Fibroblast of pulmonary artery (primary cell): Measurements from ENCODE around the gene PRXL2A.

ENCODE experiments used
- DNase-seq: peaks from one replicate; pipeline ENCODE4 v3.0.0-alpha.2; 2010; ENCODE audit warnings: low read depth
- H3K4me3 ChIP-seq: replicated peaks from 2 replicates; pipeline ENCODE4 v1.5.1; 2011; ENCODE audit warnings: low read depth, mild to moderate bottlenecking, control low read depth, low read length, moderate library complexity
- TF ChIP-seq, protein P1 (sequence below): IDR thresholded peaks from 2 replicates; pipeline ENCODE4 v1.5.1; 2011; ENCODE audit warnings: mild to moderate bottlenecking, control low read depth, low read length, inconsistent platforms; ENCODE audit errors: missing control alignments

PRXL2A gene

DNA sequence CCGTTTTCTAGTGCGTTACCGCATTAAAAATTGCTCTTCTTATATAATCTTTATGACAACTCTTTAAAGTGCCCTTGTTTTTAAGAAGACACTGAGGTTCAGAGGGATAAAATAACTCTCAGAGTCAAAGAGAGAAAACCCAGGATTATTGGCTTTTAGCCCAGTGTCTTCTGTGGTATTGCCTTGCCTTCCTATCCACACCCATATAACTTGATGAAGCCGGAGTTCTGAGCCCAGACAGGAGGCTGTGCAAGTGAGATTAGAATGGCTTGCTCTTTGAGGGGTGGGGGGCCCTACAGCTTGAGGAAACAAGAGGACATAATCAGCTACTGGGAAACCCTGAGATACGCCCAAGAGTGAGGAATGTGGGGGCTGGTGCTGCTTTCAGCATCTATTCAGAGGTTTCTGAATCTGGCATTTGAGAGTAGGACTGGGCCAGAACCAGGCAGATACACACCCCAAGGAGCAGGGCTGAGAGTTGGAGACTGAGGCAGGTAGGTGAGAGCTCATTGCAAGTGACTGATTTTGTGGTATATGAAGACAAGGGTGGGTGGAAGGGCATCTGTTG, 2.3 kb downstream of the PRXL2A start:
- no peak overlapping the region for H3K4me3 ChIP-seq
- TF ChIP-seq, protein P1, sequence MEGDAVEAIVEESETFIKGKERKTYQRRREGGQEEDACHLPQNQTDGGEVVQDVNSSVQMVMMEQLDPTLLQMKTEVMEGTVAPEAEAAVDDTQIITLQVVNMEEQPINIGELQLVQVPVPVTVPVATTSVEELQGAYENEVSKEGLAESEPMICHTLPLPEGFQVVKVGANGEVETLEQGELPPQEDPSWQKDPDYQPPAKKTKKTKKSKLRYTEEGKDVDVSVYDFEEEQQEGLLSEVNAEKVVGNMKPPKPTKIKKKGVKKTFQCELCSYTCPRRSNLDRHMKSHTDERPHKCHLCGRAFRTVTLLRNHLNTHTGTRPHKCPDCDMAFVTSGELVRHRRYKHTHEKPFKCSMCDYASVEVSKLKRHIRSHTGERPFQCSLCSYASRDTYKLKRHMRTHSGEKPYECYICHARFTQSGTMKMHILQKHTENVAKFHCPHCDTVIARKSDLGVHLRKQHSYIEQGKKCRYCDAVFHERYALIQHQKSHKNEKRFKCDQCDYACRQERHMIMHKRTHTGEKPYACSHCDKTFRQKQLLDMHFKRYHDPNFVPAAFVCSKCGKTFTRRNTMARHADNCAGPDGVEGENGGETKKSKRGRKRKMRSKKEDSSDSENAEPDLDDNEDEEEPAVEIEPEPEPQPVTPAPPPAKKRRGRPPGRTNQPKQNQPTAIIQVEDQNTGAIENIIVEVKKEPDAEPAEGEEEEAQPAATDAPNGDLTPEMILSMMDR: no peak
- DNase-seq: peak; percentile 4

DNA sequence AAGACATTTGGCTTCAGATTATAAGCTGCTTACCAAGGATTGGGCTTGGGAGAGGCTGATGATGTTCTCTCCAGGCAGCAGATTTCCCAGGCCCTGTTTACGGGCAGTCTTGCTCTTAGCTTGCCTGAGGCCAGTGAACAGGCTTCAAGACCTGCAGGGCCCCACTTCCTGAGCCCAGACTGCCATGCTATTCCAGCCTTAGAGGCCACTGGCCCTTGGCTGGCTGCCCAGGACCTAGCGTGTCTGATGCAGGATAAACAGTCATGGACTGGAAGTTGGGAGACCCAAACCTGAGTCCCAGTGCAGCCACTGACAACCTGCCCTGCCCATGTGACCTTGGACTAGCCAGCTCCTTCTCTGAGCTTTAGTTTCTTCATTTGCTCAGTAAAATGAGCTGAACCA, 2.9 kb downstream of the PRXL2A start:
- H3K4me3 ChIP-seq: no peak overlapping the region
- TF ChIP-seq, protein P1: no peak
- peak; percentile 30 for DNase-seq

DNA sequence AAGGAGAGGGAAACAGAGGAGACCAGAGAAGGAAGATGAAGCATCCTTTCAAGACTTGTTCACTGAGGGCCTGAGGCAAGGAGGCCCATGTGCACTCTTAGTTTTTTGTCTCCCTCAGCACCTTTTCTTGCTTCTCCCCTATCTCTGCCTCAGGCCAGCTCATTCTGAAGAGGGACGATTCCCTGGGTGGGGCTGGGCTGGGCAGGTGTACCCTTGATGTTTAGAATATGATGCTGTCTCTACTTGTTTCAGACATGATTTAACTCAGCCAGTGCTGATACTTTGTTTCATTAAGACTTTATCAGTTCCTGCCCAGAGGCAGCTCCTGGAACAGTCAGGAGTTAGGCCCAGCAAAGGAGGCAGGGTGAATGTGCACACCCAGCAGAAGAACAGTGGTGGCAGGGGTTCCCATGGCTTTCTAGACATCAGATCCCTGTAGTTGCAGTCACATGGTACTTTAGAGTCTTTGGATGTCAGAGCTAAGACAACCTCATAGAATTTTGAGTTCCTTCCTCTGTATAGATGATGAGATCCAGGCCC, 3.4 kb downstream of the PRXL2A start:
- TF ChIP-seq, protein P1: no peak
- H3K4me3 ChIP-seq: no peak overlapping the region
- no peak for DNase-seq

DNA sequence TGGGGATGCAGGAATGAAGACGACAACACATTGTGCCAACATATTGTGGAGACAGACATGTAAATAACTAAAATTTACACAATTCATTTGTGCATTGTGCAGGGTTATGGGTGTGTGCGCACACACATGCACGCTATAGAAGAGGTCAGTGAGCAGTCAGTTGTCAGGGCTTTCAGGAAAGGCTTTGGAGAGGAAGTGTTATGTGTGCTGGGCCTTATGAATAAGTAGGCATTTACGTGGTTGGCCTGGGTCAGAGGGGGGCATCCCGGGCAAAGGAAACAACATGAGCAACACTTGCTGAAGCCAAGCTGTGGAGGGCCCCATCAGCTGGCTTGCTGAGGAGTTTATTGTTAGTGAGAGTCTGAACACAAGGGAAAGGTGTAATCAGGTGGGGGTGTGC, 4.1 kb downstream of the PRXL2A start:
- TF ChIP-seq, protein P1: no peak
- no peak for DNase-seq
- no peak overlapping the region for H3K4me3 ChIP-seq

DNA sequence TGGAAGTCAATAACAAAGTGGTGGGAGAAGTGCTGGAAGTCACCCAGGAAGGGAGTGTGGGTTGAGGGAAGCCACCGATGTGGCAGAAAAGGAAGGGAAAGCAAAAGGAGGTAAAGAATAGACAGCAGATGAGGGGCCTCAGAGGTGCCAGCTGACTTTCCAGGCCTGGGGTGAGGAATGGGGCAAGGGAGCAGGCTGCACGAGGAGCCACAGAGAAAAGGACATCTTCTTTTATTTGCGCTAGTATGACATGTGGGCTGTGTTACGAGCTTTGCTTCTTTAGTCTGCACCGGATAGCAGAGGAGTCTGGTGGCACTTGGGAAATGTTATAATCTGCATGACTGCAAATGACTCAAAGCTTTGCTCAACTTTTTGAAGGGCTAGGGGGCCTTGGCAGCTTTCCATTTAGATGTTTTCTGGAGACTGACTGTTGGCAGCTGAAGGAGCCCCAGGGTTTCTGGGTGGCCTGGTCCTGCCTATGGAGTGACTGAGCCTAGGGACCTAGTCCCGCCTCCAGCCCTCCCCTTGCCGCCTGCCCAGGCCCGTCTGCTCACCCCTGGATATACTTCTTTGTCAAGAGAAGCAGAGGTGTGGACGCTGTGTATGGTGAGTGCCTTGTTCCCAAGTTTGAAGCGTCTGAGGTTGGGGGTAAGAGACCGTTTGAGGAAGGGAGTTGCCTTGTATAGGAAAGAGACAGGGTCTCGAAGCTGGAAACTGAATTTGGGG, 5.1 kb downstream of the PRXL2A start:
- H3K4me3 ChIP-seq: peak overlapping the region; percentile 43
- TF ChIP-seq, protein P1: no peak
- peak; percentile 87 for DNase-seq

DNA sequence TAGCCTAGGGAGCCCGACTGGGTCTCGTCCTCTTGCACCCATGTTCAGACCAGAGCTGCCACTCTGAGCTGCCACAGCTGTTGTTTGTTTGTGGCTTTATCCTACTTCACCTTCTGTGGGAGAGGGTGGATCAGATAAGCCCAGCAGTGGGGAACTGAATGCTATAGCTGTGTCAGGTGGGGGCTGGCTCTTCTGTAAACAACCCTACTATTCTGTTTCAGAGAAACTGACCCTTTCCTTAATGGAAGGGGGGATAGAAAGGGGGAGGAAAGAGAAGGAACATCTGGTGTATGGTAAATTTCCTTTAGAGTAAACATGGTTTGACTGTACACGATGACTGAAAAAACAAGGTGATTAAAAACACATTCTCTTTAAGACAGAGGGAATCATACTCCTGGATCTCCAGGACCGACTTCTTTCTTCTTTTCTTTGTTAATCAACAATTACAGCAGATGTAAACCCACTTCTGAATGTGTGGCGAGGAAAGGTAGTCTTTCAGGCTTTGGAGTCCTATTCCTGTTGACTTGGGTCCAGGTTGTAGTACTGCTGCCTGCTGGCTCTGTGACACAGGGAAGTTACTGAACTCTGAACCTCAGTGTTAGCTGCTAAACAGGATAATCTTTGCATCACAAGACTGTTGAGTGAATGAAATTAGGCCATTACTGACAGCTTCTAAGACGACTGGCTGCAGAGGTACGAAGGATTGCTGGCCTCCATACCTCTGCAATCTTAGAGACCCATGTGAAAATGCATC, 6.0 kb downstream of the PRXL2A start:
- H3K4me3 ChIP-seq: peak overlapping the region; percentile 43
- peak; percentile 42 for DNase-seq
- TF ChIP-seq, protein P1: no peak
